Measurements from ENCODE around the gene ABL1.

Gene ABL1

DNA sequence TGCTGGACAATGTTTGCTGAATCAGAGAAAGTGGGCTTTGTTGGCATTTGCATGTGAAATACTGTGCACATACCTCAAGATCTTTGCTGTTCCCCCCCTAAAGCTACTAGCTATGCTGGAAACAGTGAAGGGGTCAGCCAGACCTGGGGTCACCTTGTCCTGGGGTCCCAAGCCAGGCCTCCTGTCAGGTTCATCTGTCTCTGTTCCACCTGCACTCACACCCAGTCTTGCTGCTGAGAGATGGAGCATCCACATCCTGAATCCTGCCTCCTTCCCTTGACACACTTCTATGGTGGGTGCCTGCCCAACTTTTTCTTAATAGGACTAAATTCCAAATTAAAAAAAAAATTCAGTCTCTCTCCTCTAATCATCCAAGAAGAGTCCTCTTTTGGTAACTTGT, 4.0 kb upstream of the ABL1 start:
- no peaks in the 10 kb centered on the region for H3K36me3 ChIP-seq (ENCODE audit: control insufficient read depth in 2 of 2, insufficient read depth in 1 of 2, low read length in 2 of 2)
- no peaks in the 10 kb centered on the region for H3K9me3 ChIP-seq (ENCODE audit: control insufficient read depth, insufficient read depth, low read depth, low read length)
- POLR2A ChIA-PET, result interaction anchor here (0.7 kb wide), 1 partner anchor 138 kb away, joined by 3 read pairs; the partner anchor contains the start of gene EXOSC2
- H3K4me1 ChIP-seq (ENCODE audit: control insufficient read depth, insufficient read depth, low read length), result peaks cover 6% of the 10 kb centered on the region
- no peak overlapping the region for H3K27ac ChIP-seq (ENCODE audit: extremely low read depth, low read depth, low read length)
- CTCF ChIA-PET, result interaction anchor here (0.6 to 2.3 kb wide), 8 partner anchors 33 to 148 kb away, joined by 3 to 8 read pairs (median 4); no protein-coding TSS in a partner anchor
- H3K4me3 ChIP-seq (ENCODE audit: low read depth, low read length), result no peak overlapping the region
- TF ChIP-seq ZEB2 (tag by site-specific recombination; IDR thresholded peaks at IDR 0.05), result no peak
- no peak for TF ChIP-seq ZNF121 (tag by site-specific recombination; IDR thresholded peaks at IDR 0.05)
- no peak for TF ChIP-seq ZNF16 (tag by site-specific recombination; IDR thresholded peaks at IDR 0.05; ENCODE audit: low read depth)
- TF ChIP-seq ZNF184 (tag by site-specific recombination; IDR thresholded peaks at IDR 0.05), result no peak
- no peak for TF ChIP-seq ZNF658 (tag by site-specific recombination; IDR thresholded peaks at IDR 0.05)
- no peak for TF ChIP-seq ZNF23 (tag by site-specific recombination; IDR thresholded peaks at IDR 0.05; ENCODE audit: borderline replicate concordance)
- TF ChIP-seq ZNF544 (tag by site-specific recombination; IDR thresholded peaks at IDR 0.05), result no peak
- TF ChIP-seq ZNF366 (tag by site-specific recombination; conservative IDR thresholded peaks at IDR 0.05), result no peak
- TF ChIP-seq ZNF530 (tag by site-specific recombination; IDR thresholded peaks at IDR 0.05; ENCODE audit: low read depth), result no peak
- no peak for TF ChIP-seq ZNF571 (tag by site-specific recombination; IDR thresholded peaks at IDR 0.05)
- TF ChIP-seq ZNF248 (tag by site-specific recombination; IDR thresholded peaks at IDR 0.05), result no peak
- TF ChIP-seq ZNF350 (tag by site-specific recombination; IDR thresholded peaks at IDR 0.05), result no peak
- TF ChIP-seq ZNF157 (tag by site-specific recombination; IDR thresholded peaks at IDR 0.05), result no peak
- no peak for TF ChIP-seq ZNF221 (tag by site-specific recombination; IDR thresholded peaks at IDR 0.05; ENCODE audit: borderline replicate concordance)
- no peak for TF ChIP-seq SP2 (tag by site-specific recombination; IDR thresholded peaks at IDR 0.05)

DNA sequence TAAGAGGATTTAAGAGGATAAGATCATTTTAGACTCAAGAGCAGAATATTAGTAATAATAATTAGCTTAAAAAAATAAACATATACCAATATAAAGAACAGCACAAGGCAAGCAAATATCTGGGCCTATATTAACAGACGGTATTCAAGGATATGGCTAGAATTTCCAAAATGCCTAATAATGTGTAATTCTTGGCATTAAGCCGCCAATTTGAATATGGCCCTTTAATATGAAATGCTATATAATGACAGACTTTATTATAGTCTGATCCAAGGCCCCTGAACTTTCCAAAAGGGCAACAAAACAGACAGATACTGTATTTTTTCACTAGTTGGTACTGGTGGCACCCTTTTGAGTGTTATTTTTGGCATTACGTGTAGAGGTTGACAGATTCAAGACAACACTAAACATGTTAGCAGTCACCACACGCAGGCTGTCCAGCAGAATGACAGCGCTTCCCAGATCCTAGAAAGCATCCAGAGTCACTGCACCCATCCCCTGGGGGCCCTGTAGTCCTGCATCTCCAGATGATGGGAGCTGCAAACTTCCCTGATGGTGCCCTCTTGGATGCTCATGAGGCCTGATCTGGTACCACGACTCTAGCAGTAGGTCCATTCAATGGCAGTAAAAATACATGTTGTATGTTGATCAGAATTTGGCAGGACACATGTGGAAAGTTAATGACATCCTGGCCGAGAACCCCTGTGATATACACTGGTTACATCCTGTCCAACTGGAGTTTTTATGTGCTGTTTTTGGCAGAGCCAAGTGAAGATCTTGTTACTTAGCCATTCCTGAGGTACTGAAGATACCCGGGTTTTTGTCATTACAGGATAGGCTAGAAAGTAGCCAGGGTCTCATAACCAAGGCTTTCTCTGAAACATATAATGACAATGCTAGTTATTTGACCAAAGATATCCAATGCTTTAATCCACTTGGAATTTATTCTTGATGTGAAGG, 1.7 kb upstream of the ABL1 start:
- ChIA-PET CTCF (interaction anchor here (0.7 to 1.8 kb wide), 5 partner anchors 12 to 133 kb away, joined by 3 to 5 read pairs (median 4); no protein-coding TSS in a partner anchor), POLR2A (interaction anchor here (1.8 to 2.4 kb wide), 2 partner anchors 9 to 20 kb away, joined by 7 to 17 read pairs; no protein-coding TSS in a partner anchor)
- Histone ChIP-seq H3K4me3 (ENCODE audit: low read depth, low read length) (no peak overlapping the region), H3K36me3 (ENCODE audit: control insufficient read depth in 2 of 2, insufficient read depth in 1 of 2, low read length in 2 of 2) (no peaks in the 10 kb centered on the region), H3K4me1 (ENCODE audit: control insufficient read depth, insufficient read depth, low read length) (peaks cover 6% of the 10 kb centered on the region), H3K27ac (ENCODE audit: extremely low read depth, low read depth, low read length) (no peak overlapping the region), H3K9me3 (ENCODE audit: control insufficient read depth, insufficient read depth, low read depth, low read length) (no peaks in the 10 kb centered on the region)
- TF ChIP-seq MZF1 (tag by site-specific recombination; IDR thresholded peaks at IDR 0.05; ENCODE audit: borderline replicate concordance) (peak; percentile 29; the same call in 1 of the 2 replicates), KLF8 (tag by site-specific recombination; IDR thresholded peaks at IDR 0.05) (peak; percentile 16; the same call in 1 of the 2 replicates), FEZF1 (tag by site-specific recombination; IDR thresholded peaks at IDR 0.05) (0 out of 2 replicates have a peak, but pooled peaks have one; percentile 12), ZBTB10 (tag by site-specific recombination; IDR thresholded peaks at IDR 0.05) (no peak), IKZF3 (tag by site-specific recombination; IDR thresholded peaks at IDR 0.05) (peak; percentile 24; the same call in 1 of the 2 replicates), ZNF585B (tag by site-specific recombination; IDR thresholded peaks at IDR 0.05) (no peak), ZNF140 (tag by site-specific recombination; IDR thresholded peaks at IDR 0.05) (no peak), ZNF558 (tag by site-specific recombination; IDR thresholded peaks at IDR 0.05) (no peak), ZNF560 (tag by site-specific recombination; IDR thresholded peaks at IDR 0.05; ENCODE audit: borderline replicate concordance) (no peak), PATZ1 (tag by site-specific recombination; IDR thresholded peaks at IDR 0.05) (no peak), ZNF239 (tag by site-specific recombination; IDR thresholded peaks at IDR 0.05) (no peak), ZNF621 (tag by site-specific recombination; IDR thresholded peaks at IDR 0.05) (no peak)
- TF ChIP-seq, protein P1, sequence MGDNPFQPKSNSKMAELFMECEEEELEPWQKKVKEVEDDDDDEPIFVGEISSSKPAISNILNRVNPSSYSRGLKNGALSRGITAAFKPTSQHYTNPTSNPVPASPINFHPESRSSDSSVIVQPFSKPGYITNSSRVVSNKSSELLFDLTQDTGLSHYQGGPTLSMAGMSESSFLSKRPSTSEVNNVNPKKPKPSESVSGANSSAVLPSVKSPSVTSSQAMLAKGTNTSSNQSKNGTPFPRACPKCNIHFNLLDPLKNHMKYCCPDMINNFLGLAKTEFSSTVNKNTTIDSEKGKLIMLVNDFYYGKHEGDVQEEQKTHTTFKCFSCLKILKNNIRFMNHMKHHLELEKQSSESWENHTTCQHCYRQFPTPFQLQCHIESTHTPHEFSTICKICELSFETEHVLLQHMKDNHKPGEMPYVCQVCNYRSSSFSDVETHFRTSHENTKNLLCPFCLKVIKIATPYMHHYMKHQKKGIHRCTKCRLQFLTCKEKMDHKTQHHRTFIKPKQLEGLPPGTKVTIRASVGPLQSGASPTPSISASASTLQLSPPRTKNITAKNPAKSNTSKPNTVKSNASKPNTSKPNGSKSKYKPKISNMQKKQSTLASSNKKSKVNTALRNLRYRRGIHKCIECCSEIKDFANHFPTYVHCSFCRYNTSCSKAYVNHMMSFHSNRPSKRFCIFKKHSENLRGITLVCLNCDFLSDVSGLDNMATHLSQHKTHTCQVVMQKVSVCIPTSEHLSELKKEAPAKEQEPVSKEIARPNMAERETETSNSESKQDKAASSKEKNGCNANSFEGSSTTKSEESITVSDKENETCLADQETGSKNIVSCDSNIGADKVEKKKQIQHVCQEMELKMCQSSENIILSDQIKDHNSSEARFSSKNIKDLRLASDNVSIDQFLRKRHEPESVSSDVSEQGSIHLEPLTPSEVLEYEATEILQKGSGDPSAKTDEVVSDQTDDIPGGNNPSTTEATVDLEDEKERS (tag by site-specific recombination; IDR thresholded peaks at IDR 0.05), result no peak

Data from HEK293 (cell line).